Sigmoid colon (tissue), 7 donors: ENCODE results near the gene VWA3A. TPM values are rescaled to one million over a fixed set of nuclear protein-coding genes. Genes with fewer than 3 reads are reported as not detected.
A peak's percentile ranks its signal among the peaks of the same experiment; 100 is the strongest.

Experiments used
- DNase-seq: peaks from one replicate; pipeline ENCODE4 v3.0.0-alpha.2; 2019
- H3K27ac ChIP-seq, 4 donors: fragments of 200-600 bp; sonication (generic); one replicate each; pipeline ENCODE4 v1.5.1; 2016 to 2019; ENCODE audit warnings: mild to moderate bottlenecking in 1 of 4
- H3K27me3 ChIP-seq, 3 donors: fragments of 200-600 bp; sonication (generic); one replicate each; pipeline ENCODE4 v1.5.1; 2019; ENCODE audit warnings: mild to moderate bottlenecking in 1 of 3
- H3K36me3 ChIP-seq, 4 donors: fragments of 200-600 bp; sonication (generic); one replicate each; pipeline ENCODE4 v1.5.1; 2016 to 2019
- H3K4me1 ChIP-seq, 4 donors: fragments of 200-600 bp; sonication (generic); one replicate each; pipeline ENCODE4 v1.5.1; 2017 to 2019
- H3K4me3 ChIP-seq, 4 donors: fragments of 200-600 bp; sonication (generic); one replicate each; pipeline ENCODE4 v1.5.1; 2017 to 2019; ENCODE audit warnings: mild to moderate bottlenecking in 2 of 4, moderate library complexity in 1 of 4
- H3K9me3 ChIP-seq, 4 donors: fragments of 200-600 bp in 3 of 4; sonication (generic) in 3 of 4; one replicate each; pipeline versions ENCODE4 v1.5.1 to v1.6.1; 2013 to 2019
- EP300 ChIP-seq, 4 donors: sonication (generic); formaldehyde crosslinking; IDR thresholded peaks; one replicate each; pipeline ENCODE4 v1.6.1; 2017; ENCODE audit warnings: antibody characterized with exemption in 4 of 4
- POLR2A ChIP-seq, 2 donors: fragments of 450-650 bp; IDR thresholded peaks; one replicate each; pipeline ENCODE4 v1.6.1; 2016; ENCODE audit warnings: antibody characterized with exemption in 2 of 2, mild to moderate bottlenecking in 2 of 2, moderate library complexity in 2 of 2
- POLR2AphosphoS5 ChIP-seq, 4 donors: sonication (generic); formaldehyde crosslinking; IDR thresholded peaks; one replicate each; pipeline ENCODE4 v1.6.1; 2017; ENCODE audit warnings: antibody characterized with exemption in 4 of 4
- WGBS, 2 donors: extraction: QIAGEN DNeasy Blood & Tissue Kit; methylation state at CpG; one replicate each; pipeline ENCODE4 v1.1.7; 2013; 5-methylcytosine and 5-hydroxymethylcytosine counted together
- intact Hi-C: fragments of 100-400 bp; cut with DNase I; formaldehyde crosslinking; loops from one replicate; pipeline ENCODE4 v1.15.1; 2023
- polyA plus RNA-seq, 3 donors: library from polyadenylated mRNA; stranded (reverse); fragments of 200-250 nt; gene quantifications; one replicate each; pipeline ENCODE4 v1.2.3, GENCODE V29; 2013
- total RNA-seq, 4 donors: library from RNA; depleted of rRNA; stranded (reverse); fragments of >200 nt; gene quantifications; one replicate each; pipeline ENCODE4 v1.1.0, GENCODE V29; 2016
- TF ChIP-seq, protein P1 (sequence below), 4 experiments: fragments of 450-650 bp in 3 of 4; fragments of 200-600 bp in 1 of 4; IDR thresholded peaks; one replicate each; pipeline ENCODE4 v1.5.1; 2016 to 2019; ENCODE audit warnings: antibody characterized with exemption in 4 of 4, mild to moderate bottlenecking in 3 of 4, moderate library complexity in 2 of 4
- donor health status: healthy with polysubstance abuse.
- donor health status: Bipolar disorder and iron deficiency.
- donor health status: healthy.

The VWA3A gene
- total and polyA plus RNA-seq, 7 donors = under 0.01 to 0.55 (median 0.07) TPM; not detected in 4

DNA sequence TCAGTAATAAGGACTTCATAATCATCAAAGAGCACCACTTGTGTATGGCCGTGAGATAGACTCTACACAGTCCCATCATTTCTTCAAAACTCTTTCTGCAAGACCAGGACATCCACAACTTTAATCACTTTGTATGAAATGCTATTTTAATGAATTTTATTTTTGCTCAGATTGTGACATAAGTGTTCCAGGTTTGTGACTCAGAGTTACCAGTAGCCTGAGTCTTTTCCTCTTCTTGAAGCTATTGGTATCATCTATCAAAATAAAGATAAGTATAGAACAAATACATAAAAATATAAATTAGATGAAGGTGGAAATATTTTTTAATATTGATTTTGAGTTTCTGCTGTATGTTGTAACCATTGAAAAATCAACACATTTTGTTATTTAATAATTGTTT lies 16.6 kb upstream of the VWA3A start:
- intact Hi-C loops = loop anchor here (2.0 to 5.0 kb wide), 2 partner anchors 75 to 222 kb away; partner anchors contain the start of genes PDZD9 and POLR3E
- H3K27ac ChIP-seq = no peak overlapping the region
- no peaks in the 10 kb centered on the region for H3K27me3 ChIP-seq
- no peaks in the 10 kb centered on the region for H3K9me3 ChIP-seq
- 95 to 98% methylated on average over 1 of the region's 1 CpG for WGBS, 2 donors
- no peak overlapping the region for H3K4me3 ChIP-seq
- TF ChIP-seq POLR2AphosphoS5 (IDR thresholded peaks at IDR 0.05) = no peak
- TF ChIP-seq, protein P1, sequence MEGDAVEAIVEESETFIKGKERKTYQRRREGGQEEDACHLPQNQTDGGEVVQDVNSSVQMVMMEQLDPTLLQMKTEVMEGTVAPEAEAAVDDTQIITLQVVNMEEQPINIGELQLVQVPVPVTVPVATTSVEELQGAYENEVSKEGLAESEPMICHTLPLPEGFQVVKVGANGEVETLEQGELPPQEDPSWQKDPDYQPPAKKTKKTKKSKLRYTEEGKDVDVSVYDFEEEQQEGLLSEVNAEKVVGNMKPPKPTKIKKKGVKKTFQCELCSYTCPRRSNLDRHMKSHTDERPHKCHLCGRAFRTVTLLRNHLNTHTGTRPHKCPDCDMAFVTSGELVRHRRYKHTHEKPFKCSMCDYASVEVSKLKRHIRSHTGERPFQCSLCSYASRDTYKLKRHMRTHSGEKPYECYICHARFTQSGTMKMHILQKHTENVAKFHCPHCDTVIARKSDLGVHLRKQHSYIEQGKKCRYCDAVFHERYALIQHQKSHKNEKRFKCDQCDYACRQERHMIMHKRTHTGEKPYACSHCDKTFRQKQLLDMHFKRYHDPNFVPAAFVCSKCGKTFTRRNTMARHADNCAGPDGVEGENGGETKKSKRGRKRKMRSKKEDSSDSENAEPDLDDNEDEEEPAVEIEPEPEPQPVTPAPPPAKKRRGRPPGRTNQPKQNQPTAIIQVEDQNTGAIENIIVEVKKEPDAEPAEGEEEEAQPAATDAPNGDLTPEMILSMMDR (IDR thresholded peaks at IDR 0.05) = no peak
- TF ChIP-seq EP300 (IDR thresholded peaks at IDR 0.05) = no peak
- no peak for TF ChIP-seq POLR2A (IDR thresholded peaks at IDR 0.05)
- no peak for DNase-seq
- H3K36me3 ChIP-seq = peaks cover 0 to 13% (median 0%) of the 10 kb centered on the region in 4 donors
- peaks cover 0 to 9% (median 5%) of the 10 kb centered on the region in 4 donors for H3K4me1 ChIP-seq

DNA sequence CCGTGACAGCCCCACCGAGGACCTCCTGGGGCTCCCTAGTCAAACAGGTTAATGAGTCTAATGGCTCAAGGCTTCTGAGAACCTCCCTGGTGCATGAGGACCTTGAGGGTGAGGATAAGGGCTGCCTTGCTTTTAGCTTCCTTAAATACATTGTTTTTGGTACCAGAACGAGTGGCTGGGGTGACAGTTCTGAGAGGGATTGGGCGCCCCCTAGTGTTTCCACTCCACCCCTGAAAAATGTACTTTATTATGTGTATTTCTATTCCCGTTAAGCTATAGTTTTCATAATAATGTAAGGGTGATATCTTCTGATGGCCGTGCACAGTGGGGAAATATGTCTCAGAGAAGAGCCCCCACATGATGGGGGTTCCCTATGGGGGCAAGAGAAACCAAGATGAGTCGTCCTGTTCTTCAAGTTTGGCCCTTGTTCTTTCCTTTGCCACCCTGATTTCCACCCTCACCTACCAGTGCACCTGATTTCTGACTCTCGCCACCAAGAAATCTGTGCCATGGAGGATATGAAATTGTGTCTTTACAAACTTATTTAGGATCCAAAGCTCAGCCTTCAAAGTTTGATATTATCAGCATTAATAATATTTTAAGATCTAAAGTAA lies 14.5 kb upstream of the VWA3A start:
- Histone ChIP-seq H3K36me3 (peaks cover 0 to 13% (median 0%) of the 10 kb centered on the region in 4 donors), H3K9me3 (no peaks in the 10 kb centered on the region), H3K27ac (no peak overlapping the region), H3K27me3 (no peaks in the 10 kb centered on the region), H3K4me1 (peaks cover 0 to 5% (median 2%) of the 10 kb centered on the region in 4 donors), H3K4me3 (no peak overlapping the region)
- no peak for DNase-seq
- WGBS, 2 donors = 42 to 46% methylated on average over 8 of the region's 8 CpGs
- TF ChIP-seq POLR2AphosphoS5 (IDR thresholded peaks at IDR 0.05) (no peak), EP300 (IDR thresholded peaks at IDR 0.05) (no peak), POLR2A (IDR thresholded peaks at IDR 0.05) (no peak)
- TF ChIP-seq, protein P1 (IDR thresholded peaks at IDR 0.05) = peak in 3 of 4 experiments; percentile 58 to 71 (median 66)
- intact Hi-C loops = loop anchor here (2.0 to 5.0 kb wide), 2 partner anchors 77 to 219 kb away; partner anchors contain the start of genes PDZD9 and POLR3E

DNA sequence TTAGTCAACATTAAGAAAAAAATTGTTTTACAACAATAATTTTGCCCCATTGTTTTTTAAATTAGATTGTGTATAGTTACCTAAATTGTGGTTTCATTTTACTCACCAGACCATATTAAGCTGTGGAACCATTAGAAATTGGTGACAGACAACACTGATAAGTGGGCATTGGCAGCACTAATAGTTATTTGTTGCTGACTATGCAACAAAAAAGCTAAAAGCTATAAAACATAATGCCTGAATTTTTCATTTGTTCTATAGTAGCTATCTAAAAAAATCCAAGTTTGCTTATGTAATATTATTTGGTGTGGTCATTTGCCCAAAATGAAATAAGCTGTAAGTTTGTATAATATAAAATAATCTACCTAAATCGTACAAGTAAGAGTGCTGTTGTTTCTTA lies 13.7 kb upstream of the VWA3A start:
- Histone ChIP-seq H3K4me1 (peaks cover 0 to 10% (median 2%) of the 10 kb centered on the region in 4 donors), H3K9me3 (no peaks in the 10 kb centered on the region), H3K27ac (no peak overlapping the region), H3K36me3 (peaks cover 0 to 13% (median 0%) of the 10 kb centered on the region in 4 donors), H3K4me3 (no peak overlapping the region), H3K27me3 (no peaks in the 10 kb centered on the region)
- TF ChIP-seq POLR2AphosphoS5 (IDR thresholded peaks at IDR 0.05) (no peak), EP300 (IDR thresholded peaks at IDR 0.05) (no peak), POLR2A (IDR thresholded peaks at IDR 0.05) (no peak)
- TF ChIP-seq, protein P1 (IDR thresholded peaks at IDR 0.05) = no peak
- 77 to 81% methylated on average over 1 of the region's 1 CpG for WGBS, 2 donors
- intact Hi-C loops = loop anchor here (5.0 kb wide), 1 partner anchor 219 kb away; the partner anchor contains the start of gene POLR3E
- no peak for DNase-seq

DNA sequence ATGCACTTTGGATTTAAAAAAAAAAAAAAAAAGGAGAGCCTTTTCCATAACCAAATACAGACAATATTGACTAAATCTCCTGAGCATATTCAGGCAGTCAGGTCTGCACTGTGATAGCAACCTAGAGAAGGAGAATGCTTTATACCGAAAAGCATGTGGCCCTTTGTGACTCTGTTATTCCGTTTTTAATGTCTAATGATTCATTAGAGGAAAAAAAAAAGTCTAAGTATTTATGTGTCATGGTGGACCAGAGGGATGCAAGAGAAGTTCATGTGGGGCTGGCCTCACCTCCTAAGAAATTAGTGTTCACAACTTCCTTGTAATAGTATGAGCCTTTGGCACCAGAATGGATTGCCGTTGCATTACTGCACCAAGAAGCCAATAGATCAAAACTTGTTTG lies 11.3 kb upstream of the VWA3A start:
- Histone ChIP-seq H3K4me3 (no peak overlapping the region), H3K9me3 (no peaks in the 10 kb centered on the region), H3K36me3 (peaks cover 0 to 20% (median 0%) of the 10 kb centered on the region in 4 donors), H3K27ac (no peak overlapping the region), H3K4me1 (peaks cover 0 to 6% (median 0%) of the 10 kb centered on the region in 4 donors), H3K27me3 (no peaks in the 10 kb centered on the region)
- intact Hi-C loops = no loop called here
- WGBS, 2 donors = 91 to 93% methylated on average over 3 of the region's 3 CpGs
- TF ChIP-seq, protein P1 (IDR thresholded peaks at IDR 0.05) = no peak
- TF ChIP-seq POLR2AphosphoS5 (IDR thresholded peaks at IDR 0.05) = no peak
- TF ChIP-seq EP300 (IDR thresholded peaks at IDR 0.05) = no peak
- no peak for TF ChIP-seq POLR2A (IDR thresholded peaks at IDR 0.05)
- DNase-seq = no peak
